ENCODE data around the gene OR2J1.
"Not testable (repeated sequence)": the region's sequence is repeated elsewhere in the genome, so short reads cannot be mapped to it uniquely, and the experiment has no call there.

OR2J1 gene

DNA sequence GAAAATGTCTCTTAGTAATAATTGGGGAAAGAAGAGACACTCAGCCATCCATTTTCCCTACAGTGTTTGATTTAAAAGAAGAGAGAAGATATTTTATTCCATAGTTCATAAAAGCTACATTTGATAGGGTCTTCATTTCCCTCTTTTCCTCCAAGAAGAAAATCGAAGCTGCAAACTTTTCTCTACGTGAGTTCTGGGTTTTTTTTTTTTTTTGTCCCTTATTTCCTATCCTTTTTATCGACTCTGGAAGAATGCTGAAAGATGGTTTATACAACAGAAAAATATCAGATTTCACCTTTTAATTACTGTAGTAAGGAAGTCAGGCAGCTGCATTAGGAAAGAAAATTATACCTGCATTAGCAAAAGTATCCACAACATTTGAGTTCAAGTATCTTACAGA, at the start of gene OR2J1:
Gene OR2J1 (plus strand): TSS at position 301 of the 400 bp plus-strand sequence. CDS start 1,453 bp downstream, outside the sequence.
- no peak for DNase-seq

DNA sequence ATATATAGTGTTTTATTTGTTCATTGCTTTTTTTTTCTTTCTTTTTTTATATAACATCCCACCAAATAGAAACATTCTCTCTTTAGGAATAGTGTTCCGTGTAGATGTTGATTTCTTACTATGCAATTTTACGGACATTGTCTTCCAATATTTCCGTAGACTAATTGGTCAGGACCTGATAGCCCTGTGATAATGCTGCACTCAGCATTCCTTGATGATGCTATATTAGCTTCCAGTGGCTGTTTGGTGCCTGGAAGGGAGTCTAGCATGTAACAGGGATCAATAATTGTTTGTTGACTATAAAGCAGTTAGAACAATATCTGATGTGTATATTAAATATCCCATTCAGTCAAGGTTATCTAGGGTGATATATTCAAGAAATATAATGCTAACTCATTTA, 47.6 kb upstream of the OR2J1 start:
- no peak for DNase-seq

DNA sequence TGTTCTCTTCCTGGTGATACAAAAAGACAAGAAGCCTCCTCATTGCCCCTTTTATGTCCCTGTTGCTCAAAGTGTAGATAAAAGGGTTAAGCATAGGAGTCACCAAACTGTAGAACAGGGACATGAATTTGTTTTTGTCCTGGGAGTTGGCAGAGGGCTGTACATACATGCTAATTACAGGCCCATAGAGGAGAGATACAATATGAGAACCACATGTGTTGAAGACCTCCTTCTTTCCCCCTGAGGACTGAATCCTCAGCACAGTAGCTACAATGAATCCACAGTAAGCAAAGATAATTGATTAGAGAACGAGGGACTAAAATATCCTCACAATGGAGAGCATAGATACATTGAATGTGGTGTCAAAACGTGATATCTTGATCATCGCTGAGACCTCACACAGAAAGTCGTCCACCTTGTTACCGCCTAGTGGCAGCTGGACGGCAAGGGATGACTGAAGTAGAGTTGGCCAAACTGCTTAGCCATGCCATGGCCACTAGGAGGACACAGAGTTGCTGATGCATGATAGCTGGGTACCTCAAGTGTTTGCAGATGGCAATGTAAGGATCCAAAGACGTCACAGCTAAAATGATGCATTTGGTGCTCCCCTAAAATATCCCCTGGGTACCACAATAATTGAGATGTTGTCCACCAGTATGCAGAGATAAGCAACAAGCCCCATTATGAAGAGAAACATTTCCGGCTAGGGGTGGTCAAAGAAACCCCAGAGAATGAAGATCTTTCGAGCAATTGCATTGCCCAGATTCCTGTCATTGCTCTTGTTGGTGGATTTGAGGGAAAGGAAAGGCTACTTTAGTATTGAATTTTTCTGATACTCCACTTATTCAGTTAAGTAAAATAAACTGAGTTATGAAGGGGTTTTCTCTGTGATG, 27.2 kb upstream of the OR2J1 start:
- DNase-seq = peak; percentile 4 to 6

DNA sequence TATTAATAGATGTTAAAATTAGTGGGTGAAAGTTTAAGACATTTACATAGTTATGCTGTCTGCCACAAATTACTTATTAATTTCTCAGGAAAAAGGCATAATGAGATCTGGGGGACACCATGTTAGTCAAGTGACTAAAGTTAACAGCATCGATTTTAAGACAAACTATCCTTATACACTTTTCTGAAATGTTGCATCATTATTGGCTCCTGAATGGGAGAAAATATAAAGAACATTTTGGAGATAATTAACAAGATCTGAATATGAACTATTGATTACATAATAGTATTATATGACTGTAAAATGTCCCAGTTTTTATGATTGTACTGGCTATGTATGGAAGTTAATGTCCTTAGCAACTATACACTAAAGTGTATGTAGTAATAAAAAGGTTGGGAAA, 20.1 kb upstream of the OR2J1 start:
- DNase-seq = no peak

DNA sequence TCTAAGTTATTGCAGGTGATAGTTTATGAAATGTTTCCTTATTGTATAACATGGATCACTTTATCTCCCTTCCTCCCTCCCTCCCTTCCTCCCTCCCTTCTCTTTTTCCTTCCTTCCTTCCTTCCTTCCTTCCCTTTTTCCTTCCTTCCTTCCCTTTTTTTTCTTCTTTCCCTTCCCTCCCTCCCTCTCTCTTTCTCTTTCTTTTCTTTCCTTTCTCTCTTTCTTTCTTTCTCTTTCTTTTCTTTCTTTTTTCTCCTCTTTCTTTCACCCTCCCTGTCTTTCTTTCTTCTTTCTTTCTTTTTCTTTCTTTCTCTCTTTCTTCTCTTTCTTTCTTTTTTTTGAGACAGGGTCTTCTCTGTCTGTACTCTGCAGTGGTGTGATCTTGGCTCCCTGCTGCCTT, 18.0 kb upstream of the OR2J1 start:
- DNase-seq = no peak

DNA sequence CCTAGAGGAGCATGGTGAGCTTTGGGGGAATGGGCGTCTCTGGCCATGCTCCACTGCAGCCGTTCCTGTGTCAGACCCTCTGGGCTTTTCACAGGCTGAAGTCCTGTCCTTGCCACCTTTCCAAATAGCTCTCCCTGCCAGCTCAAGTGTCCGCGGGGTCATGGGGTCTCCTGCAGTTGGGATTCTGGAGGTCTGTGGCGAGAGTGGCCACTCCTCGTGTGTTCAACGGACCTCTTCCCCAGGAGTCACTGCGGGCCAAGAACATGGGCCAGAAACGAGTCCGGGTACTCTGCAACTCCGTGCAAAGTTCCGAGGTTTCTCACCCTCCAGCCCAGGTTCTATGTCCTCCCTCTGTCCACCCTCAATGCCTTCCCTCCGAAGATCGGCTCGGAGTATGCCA, 16.8 kb upstream of the OR2J1 start:
- DNase-seq = no peak

DNA sequence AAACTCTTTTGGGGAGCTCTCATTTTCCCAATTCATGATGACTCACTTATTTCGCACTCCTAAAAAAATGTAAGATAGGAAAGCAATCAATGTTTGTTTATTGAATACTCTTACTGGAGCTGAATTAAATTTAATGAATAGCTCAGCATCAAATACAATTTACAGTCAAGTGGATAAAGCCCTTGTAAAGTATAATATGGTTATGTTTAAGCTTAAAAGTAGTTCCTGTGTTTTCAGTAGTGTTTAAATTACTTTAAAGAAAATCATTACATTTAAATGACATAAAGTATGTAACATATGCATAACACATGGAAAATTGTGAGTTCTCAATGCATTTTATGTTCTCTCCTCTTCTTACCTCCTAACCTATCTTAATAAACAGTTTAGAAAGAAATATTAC, 12.1 kb upstream of the OR2J1 start, which contains the start of gene OR2B3:
Gene OR2B3 (minus strand): TSS at position 101 of the 400 bp plus-strand sequence. CDS start 65 bp downstream, at position 36.
- no peak for DNase-seq

DNA sequence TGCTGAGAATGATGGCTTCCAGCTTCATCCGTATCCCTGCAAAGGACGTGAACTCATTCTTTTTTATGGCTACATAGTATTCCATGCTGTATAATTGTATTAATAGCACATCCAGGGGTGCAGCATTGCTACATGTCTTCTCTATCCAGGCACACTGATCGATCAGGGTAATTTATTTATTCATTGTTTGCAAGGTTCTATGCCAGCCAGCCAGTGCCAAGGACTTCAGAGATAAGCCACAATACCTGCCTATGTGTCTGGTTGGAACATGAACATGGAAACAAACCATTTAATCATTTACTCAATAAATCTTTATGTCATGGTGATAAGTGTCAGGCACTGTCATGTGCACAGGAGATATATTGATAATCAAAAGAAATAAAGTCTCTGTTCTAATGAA, 6.3 kb upstream of the OR2J1 start:
- no peak for DNase-seq

DNA sequence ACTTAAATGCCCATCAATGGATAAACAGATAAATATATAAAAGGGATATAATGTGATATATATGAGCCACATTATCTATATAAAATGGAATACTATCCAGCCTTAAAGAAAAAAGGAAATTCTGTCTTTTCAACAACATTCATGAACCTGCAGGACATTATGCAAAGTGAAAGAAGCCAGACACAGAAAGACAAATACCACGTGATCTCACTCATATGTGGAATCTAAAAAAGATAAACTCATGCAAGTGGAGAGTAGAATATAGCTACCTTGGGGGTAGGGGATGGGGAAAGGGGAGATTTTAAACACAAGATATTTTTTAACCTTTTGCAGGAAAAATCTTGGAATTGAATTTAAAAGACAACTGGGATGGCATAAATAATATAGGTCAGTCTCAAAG, 1.5 kb upstream of the OR2J1 start:
- no peak for DNase-seq

DNA sequence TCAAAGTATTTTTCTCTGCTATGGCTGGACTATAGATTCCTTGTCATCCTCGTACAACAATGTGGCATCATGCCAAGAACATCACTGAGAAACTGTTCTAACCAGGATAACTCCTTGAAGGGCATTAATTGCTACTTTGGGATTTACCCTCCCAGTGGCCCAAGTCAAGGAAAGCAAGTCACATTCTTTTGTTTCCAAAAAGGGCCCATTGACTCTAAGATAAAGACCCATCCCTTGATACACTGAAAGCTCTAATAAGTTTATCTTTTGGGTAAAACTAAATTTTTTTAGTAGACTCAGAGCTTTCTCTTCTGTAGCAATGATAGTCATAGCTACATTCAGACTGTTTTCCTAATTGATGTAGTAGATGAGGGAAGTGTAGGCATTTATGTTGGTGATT, 8.5 kb downstream of the OR2J1 start, which contains the start of gene OR2J3:
Gene OR2J3 (plus strand): TSS at position 301 of the 400 bp plus-strand sequence. CDS start 3,833 bp downstream, outside the sequence.
- DNase-seq = no peak

DNA sequence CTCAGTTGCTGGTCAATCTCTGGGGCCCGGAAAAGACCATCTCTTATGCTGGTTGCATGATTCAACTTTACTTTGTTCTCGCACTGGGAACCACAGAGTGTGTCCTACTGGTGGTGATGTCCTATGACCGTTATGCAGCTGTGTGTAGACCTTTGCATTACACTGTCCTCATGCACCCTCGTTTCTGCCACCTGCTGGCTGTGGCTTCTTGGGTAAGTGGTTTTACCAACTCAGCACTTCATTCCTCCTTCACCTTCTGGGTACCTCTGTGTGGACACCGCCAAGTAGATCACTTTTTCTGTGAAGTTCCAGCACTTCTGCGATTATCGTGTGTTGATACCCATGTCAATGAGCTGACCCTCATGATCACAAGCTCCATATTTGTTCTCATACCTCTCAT, 12.8 kb downstream of the OR2J1 start:
- DNase-seq = no peak

DNA sequence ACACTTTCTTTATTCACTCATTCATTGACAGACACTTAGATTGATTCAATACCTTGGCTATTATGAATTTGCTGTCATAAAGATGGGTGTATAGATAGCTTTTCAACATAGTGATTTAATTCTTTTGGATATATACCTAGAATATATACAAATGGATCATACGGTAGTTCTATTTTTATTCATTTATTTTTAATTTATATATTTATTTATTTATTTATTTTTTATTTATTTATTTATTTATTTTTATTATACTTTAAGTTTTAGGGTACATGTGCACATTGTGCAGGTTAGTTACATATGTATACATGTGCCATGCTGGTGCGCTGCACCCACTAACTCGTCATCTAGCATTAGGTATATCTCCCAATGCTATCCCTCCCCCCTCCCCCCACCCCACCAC, 15.7 kb downstream of the OR2J1 start:
- not testable (repeated sequence) for DNase-seq

DNA sequence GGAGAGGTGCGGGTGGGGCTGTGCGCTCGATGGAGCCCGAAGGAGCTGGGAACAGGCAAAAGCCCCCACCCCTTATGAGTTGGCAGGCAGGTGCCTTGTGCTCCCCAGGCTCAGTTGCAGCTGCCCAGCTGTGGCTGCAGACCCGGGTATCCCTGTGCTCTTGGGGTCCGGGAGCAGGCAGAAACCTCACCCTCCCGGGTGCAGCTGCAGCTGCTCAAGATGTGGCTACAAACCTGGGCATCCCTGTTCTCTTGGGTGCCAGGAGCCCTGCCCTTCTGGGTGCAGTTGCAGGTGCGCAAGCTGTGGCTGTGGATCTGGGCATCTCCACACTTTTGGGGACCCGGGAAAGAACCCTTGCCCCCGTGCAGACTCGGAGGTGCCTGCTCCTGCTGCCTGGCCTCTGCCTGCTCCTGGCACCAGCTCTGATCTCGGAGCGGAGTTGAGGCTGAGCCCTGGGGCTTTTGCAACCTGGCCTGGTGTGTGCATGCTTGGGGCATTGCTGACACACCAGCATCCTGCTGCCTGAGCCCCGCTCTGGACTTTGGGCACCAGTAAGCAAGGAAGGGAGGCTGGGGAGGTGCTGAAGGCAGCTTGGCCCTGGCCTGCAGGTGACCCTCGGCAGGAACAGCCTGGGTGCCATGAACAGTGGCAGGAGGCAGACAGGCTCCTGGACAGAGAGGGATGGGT, 30.2 kb downstream of the OR2J1 start:
- DNase-seq = no peak

DNA sequence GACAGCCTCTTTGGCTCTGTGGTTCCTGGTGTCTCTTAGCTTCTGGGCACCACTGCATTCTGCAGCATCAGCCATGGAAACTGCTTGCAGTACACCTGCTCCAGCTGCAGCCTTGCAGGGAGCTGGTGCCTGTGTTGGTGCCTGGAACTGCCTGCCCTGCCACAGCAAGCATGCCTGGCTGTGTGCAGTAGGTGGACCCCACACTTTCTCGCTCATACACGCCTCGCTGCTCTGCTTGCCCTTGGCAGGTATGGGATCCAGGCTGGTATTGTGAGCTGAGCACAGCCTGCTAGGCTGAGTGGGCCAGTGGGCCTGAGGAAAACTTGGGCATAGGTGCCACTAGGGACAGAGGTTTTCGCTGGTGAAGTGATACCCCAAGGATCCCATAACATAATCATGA, 31.4 kb downstream of the OR2J1 start:
- DNase-seq = no peak

DNA sequence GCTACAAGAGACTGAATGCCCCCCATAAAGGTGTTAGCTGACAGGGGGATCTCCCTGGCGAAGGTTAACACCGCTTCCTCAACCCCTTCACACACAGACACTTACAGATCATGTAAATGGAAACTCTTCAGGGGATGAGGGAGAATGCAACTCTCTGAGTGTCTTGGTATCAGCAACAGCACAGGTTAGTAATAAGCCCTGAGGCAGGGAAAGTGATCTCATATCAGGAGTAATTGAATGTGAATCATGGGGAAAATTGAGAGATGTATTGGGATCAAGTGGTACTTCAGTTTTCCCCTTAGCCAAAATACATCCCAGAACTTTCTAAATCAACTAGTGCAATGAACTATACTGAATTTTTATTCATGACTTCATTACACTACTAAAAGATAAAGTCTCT, 32.4 kb downstream of the OR2J1 start:
- no peak for DNase-seq

DNA sequence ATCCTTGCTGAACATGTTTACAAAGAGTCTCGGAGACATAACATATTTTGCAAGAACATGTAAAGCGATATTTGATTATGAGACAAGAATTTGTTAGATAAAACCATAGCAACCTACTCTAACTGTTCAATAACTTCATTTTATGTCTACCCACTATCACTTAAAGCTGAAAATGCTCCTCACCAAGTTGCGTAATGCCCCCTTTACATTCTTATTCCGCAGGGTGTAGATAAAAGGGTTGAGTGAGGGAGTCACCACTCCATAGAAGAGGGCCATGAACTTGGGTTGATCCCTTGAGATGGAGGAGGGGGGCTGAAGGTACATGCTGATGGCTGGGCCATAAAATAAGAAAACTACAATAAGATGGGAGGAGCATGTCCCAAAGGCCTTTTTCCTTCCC, 38.4 kb downstream of the OR2J1 start:
- no peak for DNase-seq

DNA sequence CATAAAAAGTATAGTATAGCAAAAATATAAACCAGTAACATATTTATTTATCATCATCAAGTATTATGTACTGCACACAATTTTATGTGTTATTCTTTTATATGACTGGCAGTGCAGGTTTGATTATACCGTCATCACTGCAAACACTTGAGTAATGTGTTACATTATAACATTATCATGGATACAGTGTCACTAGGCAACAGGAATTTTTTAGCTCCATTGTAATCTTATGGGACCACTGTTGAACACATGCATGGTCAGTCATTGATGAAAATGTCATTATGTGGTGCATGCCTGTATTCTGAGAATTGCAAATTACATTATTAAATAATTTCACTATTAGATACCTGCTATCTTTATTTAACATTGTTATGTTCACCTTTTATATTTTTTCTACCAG, 42.3 kb downstream of the OR2J1 start:
- DNase-seq = no peak

DNA sequence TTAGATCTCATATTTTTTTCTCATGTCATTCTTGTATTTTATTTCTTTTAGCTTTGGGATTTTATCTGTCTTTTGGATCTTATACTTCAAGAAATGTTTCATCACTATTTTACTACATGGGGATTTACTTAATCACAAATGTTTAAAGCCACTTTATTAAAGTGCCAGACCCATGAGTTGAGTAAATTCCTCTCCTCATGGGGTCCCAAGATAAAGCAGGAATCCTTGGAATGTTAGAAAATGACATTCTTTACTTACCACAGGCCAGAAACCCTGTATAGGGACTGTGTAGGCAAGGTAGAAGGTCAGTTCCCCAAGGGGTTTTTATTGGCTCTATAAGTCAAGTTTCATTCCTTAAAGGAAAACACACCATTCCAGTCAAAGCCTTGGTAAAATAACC, 43.0 kb downstream of the OR2J1 start:
- no peak for DNase-seq

DNA sequence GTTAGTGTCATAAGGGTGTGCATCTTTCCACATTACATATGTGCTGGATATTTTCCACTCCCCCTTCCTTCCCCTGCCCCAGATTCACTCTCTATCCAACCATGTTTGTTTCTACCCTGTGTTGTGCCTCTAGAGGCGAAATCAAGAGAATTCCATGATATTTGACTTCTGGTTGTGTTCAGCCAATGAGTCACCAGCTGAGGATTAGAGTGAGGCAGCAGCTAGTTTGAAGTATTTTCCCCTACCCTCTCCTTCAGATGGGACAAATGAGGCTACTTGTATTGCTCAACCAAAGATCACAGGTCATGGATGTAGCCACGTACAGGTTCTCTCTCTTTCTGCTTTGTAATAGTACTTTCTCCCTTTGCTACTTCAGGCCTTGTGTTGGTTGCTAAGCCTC, 46.9 kb downstream of the OR2J1 start:
- no peak for DNase-seq

DNA sequence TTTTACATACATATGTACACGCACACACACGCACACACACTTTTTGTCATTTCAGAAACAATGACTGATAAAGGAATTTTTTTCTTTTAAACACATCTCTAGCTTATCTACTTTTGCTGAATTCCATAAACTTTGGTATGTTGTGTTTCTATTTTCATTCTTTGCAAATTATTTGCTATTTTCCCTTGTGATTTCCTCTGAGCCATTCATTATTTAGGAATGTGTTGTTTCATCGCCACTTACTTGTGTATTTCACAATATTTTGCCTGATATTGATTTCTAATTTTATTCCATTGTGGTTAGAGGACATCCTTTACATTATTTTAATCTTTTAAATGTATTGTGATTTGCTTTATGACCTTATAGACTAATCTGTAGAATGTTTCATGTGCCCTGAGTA, 47.8 kb downstream of the OR2J1 start:
- no peak for DNase-seq

DNA sequence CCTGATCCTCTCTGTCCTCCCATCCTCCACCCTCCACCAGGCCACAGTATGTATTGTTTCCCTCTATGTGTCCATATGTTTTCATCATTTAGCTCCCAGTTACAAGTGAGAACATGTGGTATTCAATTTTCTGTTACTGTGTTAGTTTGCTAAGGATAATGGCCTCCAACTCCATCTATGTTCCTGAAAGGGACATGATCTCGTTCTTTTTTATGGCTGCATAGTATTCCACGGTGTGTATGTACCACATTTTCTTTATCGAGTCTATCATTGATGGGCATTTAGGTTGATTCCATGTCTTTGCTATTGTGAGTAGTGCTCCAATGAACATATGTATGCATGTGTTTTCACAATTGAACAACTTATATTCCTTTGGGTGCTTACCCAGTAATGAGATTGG, 50.2 kb downstream of the OR2J1 start:
- not testable (repeated sequence) for DNase-seq
